ENCODE measurements around the gene ENTPD6. TPM values are rescaled to one million over a fixed set of nuclear protein-coding genes. Genes with fewer than 3 reads are reported as not detected.
A peak's percentile ranks its signal among the peaks of the same experiment; 100 is the strongest.

Gene ENTPD6
- total RNA-seq, result 10 to 100 TPM; 63.6 to 66.6 TPM

DNA sequence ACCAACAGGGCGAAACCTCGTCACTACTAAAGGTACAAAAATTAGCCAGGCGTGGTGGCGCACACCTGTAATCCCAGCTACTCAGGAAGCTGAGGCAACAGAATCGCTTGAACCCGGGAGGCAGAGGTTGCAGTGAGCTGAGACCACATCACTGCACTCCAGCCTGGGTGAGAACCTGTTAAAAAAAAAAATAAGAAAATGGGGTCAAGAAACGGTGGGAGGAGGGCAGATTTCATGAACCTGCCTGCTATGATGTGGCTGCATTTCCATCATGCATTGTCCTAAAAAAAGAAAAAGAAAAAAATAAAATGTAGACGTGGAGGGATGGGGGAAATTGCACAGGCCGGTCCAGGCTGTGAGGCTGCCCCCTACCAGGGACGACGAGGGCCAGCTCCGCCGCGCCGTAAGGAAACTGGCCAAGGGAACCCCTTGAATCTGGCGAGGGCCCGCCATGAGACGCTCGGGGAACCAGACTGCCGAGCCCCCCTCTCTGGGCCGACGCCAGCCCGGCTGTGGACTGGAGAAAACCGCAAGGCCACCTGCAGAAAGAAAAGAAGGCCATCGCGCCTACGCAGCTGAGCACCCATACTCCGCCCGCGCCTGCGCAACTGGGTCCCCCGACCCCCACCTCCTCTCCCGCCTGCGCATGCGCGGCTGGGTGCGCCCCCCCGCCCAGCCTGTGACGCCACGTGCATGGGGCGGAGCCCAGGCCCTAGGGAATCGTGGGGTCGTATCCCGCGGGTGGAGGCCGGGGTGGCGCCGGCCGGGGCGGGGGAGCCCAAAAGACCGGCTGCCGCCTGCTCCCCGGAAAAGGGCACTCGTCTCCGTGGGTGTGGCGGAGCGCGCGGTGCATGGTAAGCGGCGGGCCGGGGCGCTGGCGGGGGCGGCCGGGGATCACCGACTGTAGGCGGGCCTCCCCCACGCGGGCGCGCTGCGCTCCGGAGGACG, at the start of gene ENTPD6:
Gene ENTPD6, plus strand, starts transcription at position 699 of the 948 bp plus-strand sequence. CDS start 10,825 bp downstream, outside the sequence.
- DNase-seq, result peak; percentile 88
- Mint-ChIP-seq H3K36me3 (ENCODE audit: low read depth) (peaks cover 2% of the 10 kb centered on the region), H3K27ac (peak within 1 kb of the TSS; percentile 72), H3K9me3 (no peaks in the 10 kb centered on the region), H3K27me3 (ENCODE audit: low read depth) (no peaks in the 10 kb centered on the region), H3K4me1 (ENCODE audit: low read depth) (peaks cover 41% of the 10 kb centered on the region), H3K4me3 (peak within 1 kb of the TSS; percentile 88)
- intact Hi-C loops (cut with micrococcal nuclease), result loop anchor here (1.0 to 5.0 kb wide), 7 partner anchors 43 to 557 kb away; partner anchors contain the start of gene NANP
- CTCF ChIA-PET, result interaction anchor here (1.7 kb wide), 2 partner anchors 16 to 201 kb away, joined by 6 to 7 read pairs; no protein-coding TSS in a partner anchor

DNA sequence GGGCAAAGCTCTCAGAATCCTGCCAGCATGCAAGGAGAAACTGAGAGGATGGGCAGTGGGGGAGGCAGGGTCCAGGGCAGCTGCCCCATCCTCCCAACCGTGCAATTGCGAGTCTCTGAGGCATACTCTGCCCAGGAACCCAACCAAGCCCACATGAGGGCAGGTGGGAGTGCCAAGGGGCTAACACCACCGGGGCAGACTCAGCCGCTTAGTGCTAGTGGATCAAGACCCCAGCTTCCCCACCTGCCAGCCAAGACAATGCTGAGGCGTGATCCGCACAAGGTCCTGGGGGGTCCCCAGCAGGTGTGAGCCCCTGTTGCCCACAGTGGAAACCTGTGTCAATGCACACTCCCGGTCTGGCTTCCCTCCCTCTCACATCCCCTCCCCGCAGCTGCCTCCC, 48.5 kb upstream of the ENTPD6 start:
- CTCF ChIA-PET, result no interaction called here
- H3K36me3 Mint-ChIP-seq (ENCODE audit: low read depth), result no peaks in the 10 kb centered on the region
- peaks cover 4% of the 10 kb centered on the region for H3K27me3 Mint-ChIP-seq (ENCODE audit: low read depth)
- intact Hi-C loops (cut with micrococcal nuclease), result loop anchor here (5.0 kb wide), 2 partner anchors 50 to 55 kb away; partner anchors contain the start of gene ENTPD6
- no peak overlapping the region for H3K4me3 Mint-ChIP-seq
- H3K27ac Mint-ChIP-seq, result no peak overlapping the region
- no peaks in the 10 kb centered on the region for H3K9me3 Mint-ChIP-seq
- DNase-seq, result no peak
- peaks cover 6% of the 10 kb centered on the region for H3K4me1 Mint-ChIP-seq (ENCODE audit: low read depth)

DNA sequence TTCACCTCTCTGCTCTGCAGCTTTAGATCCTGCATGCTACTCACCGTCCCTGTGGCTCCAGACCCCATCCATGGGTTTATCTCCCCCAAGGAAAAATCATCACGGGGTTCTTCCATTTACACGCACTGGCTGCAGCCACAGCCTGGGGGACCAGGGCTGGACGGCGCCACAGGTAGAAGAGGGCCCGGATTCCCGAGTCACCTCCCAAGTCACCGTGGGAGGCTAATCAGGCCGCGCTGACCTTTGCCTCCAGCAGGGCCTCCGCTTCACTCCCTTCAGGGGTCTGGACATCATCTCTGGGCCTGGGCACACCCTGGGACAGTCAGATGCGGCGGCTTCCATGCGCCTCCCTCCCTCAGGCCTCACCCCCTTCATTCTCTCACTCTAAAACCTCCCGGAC, 47.8 kb upstream of the ENTPD6 start:
- peaks cover 6% of the 10 kb centered on the region for H3K4me1 Mint-ChIP-seq (ENCODE audit: low read depth)
- no peak for DNase-seq
- no peak overlapping the region for H3K27ac Mint-ChIP-seq
- intact Hi-C loops (cut with micrococcal nuclease), result loop anchor here (5.0 kb wide), 2 partner anchors 50 to 55 kb away; partner anchors contain the start of gene ENTPD6
- no peaks in the 10 kb centered on the region for H3K36me3 Mint-ChIP-seq (ENCODE audit: low read depth)
- H3K27me3 Mint-ChIP-seq (ENCODE audit: low read depth), result peaks cover 4% of the 10 kb centered on the region
- no peaks in the 10 kb centered on the region for H3K9me3 Mint-ChIP-seq
- CTCF ChIA-PET, result interaction anchor here (1.9 kb wide), 2 partner anchors 18 to 31 kb away, joined by 4 read pairs; no protein-coding TSS in a partner anchor
- no peak overlapping the region for H3K4me3 Mint-ChIP-seq

DNA sequence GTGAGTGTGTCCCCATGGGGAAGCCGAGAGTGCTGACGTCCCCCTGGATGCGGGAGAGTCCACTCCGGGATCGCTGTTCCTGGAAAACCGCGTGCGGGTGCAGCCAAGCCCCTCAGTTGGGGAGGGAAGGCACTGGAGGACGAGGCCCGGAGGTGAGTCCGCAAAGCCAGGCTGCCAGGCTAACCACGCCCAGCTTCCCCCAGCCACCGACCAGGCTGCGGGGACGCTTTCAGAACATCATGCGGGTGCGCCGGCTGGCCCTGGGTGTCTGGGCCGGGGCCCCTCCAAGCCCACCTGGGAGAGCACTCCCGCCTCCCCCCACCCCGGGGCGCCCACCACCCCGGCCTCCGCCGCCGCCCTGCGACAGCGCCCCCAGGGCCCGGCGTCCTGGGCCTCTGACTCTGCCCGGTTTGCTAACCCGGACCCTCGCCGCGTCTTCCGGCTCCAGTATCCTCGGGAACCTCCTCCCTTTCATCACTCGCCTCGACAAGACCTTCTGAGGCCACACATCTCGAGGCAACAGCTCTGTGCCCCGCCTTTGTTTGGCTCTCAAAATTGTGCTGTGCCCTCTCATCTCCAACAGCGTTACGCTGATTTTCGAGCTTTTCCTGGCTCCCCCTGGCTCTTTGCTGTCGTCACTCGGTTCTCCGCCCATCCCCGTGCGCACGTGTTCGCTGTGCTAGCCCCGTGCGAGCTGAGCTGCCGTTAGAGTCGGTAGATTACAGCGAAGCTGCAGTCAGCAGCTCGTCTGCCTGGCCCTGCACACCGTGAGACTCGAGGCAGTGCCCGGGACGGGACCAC, 47.1 kb upstream of the ENTPD6 start:
- intact Hi-C loops (cut with micrococcal nuclease), result loop anchor here (5.0 kb wide), 2 partner anchors 49 to 56 kb away; partner anchors contain the start of gene ENTPD6
- Mint-ChIP-seq H3K27ac (no peak overlapping the region), H3K4me1 (ENCODE audit: low read depth) (peaks cover 6% of the 10 kb centered on the region)

DNA sequence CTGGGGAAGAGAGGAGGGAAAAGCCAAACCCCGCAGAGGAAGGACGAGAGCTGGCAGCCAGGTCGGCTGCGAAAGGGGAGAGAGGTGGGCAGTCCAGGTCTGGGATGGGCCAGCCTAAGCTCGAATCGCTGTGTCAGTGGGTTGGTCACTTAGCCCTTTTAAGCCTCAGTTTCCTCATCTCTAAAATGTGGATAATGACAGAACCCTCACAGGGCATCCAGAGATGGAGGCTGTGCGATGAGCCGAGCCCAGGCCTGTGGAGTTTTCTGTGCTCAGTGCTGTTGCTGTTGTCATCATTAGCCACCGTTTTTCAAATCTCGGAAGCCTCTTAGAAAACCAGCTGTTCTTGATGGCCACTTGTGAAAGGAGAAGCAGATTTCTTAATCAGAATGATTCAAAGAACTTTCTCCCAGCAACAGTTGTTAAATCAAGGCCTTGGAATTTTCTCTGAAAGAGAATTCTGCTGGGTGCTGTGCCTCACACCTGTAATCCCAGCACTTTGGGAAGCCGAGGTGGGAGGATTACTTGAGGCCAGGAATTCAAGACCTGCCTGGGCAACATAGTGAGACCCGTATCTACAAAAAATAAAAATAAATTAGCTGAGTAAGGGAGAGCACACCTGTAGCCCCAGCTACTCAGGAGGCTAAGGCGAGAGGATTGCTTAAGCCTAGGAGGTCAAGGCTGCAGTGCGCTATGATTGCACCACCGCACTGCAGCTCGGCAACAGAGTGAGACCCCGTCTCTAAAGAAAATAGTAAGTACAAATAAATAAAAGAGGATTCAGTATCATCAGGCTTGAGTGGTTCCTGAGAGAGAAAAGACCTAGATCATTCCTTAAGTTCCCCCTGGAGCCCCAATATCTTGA, 46.3 kb upstream of the ENTPD6 start:
- Mint-ChIP-seq H3K27ac (no peak overlapping the region), H3K9me3 (no peaks in the 10 kb centered on the region), H3K4me3 (peak overlapping the region; percentile 76), H3K27me3 (ENCODE audit: low read depth) (peaks cover 4% of the 10 kb centered on the region), H3K36me3 (ENCODE audit: low read depth) (no peaks in the 10 kb centered on the region), H3K4me1 (ENCODE audit: low read depth) (peaks cover 6% of the 10 kb centered on the region)
- DNase-seq, result no peak
- CTCF ChIA-PET, result interaction anchor here (0.9 to 1.9 kb wide), 4 partner anchors 12 to 68 kb away, joined by 3 to 4 read pairs (median 4); no protein-coding TSS in a partner anchor
- intact Hi-C loops (cut with micrococcal nuclease), result loop anchor here (5.0 kb wide), 2 partner anchors 48 to 57 kb away; partner anchors contain the start of gene ENTPD6

More for the DNA sequence above, 47.1 kb upstream of the ENTPD6 start:
- Mint-ChIP-seq H3K4me3 (peak overlapping the region; percentile 76), H3K36me3 (ENCODE audit: low read depth) (no peaks in the 10 kb centered on the region), H3K9me3 (no peaks in the 10 kb centered on the region), H3K27me3 (ENCODE audit: low read depth) (peaks cover 4% of the 10 kb centered on the region)
- CTCF ChIA-PET, result interaction anchor here (0.9 to 1.9 kb wide), 4 partner anchors 11 to 68 kb away, joined by 3 to 4 read pairs (median 4); no protein-coding TSS in a partner anchor
- DNase-seq, result peak; percentile 80

DNA sequence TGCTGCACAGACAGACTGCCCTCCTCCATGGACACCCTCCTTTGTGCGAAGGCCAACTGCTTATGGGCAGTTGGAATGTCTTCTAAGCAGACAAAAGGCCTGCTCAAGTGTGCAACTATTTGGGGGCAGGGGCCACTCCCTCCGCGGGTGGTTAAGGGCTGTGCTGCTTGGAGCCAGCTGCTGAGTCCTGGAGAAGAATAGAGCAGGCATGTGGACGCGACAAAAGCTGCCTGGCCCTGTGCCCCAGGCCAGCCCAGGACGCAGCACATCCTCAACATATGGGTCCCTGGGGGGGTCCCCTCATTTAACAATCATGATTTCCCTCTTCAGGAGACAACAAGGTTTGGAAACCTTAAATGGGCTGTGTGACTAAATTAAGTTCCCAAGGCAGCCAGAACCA, 45.5 kb upstream of the ENTPD6 start:
- Mint-ChIP-seq H3K27me3 (ENCODE audit: low read depth) (peaks cover 4% of the 10 kb centered on the region), H3K9me3 (no peaks in the 10 kb centered on the region), H3K4me3 (no peak overlapping the region), H3K36me3 (ENCODE audit: low read depth) (no peaks in the 10 kb centered on the region), H3K4me1 (ENCODE audit: low read depth) (peaks cover 6% of the 10 kb centered on the region), H3K27ac (no peak overlapping the region)
- CTCF ChIA-PET, result no interaction called here
- intact Hi-C loops (cut with micrococcal nuclease), result no loop called here
- no peak for DNase-seq

DNA sequence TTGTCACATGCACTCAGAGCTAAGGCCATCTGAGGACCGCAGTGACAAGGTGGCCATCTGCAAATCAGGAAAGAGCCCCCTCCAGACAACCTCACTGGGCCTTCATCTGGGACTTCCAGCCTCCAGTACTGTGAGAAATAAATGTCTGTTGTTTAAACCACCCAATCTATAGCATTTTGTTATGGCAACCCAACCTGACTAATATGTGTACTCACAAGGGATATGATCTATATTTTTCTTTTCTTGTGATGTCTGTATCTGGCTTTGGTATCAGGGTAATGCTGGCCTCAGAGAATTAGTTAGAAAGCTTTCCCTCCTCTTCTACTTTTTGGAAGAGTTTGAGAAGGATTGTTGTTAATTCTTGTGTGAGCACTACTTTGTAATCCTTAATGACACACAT, 37.5 kb upstream of the ENTPD6 start:
- no peaks in the 10 kb centered on the region for H3K36me3 Mint-ChIP-seq (ENCODE audit: low read depth)
- no peak for DNase-seq
- no peak overlapping the region for H3K27ac Mint-ChIP-seq
- peaks cover 3% of the 10 kb centered on the region for H3K27me3 Mint-ChIP-seq (ENCODE audit: low read depth)
- CTCF ChIA-PET, result no interaction called here
- H3K9me3 Mint-ChIP-seq, result no peaks in the 10 kb centered on the region
- H3K4me1 Mint-ChIP-seq (ENCODE audit: low read depth), result peaks cover 16% of the 10 kb centered on the region
- H3K4me3 Mint-ChIP-seq, result no peak overlapping the region
- intact Hi-C loops (cut with micrococcal nuclease), result no loop called here

DNA sequence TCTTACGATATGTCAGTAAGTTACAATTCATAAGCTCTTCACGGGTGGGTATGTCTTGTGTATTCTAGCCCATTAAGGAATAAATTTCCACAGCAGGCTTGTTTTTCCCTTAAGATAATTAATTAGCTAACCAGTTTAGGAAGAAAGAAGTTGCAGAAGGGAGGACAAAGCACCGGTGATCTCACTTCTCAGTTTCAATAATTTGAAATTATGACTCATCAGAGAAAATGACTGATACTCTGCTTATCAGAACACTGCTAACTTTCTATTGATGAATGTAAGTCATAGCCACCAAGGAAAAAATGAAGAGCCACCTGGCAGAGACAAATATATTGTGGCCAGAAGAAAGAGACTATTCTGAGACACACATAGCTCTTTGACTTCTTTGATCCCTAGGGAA, 35.0 kb upstream of the ENTPD6 start:
- CTCF ChIA-PET, result interaction anchor here (0.6 to 1.1 kb wide), 2 partner anchors 86 to 165 kb away, joined by 3 read pairs; no protein-coding TSS in a partner anchor
- intact Hi-C loops (cut with micrococcal nuclease), result loop anchor here (1.0 to 5.0 kb wide), 3 partner anchors 33 to 77 kb away; no protein-coding TSS in a partner anchor
- Mint-ChIP-seq H3K27ac (no peak overlapping the region), H3K9me3 (no peaks in the 10 kb centered on the region), H3K27me3 (ENCODE audit: low read depth) (peaks cover 5% of the 10 kb centered on the region), H3K4me1 (ENCODE audit: low read depth) (peaks cover 16% of the 10 kb centered on the region), H3K4me3 (no peak overlapping the region), H3K36me3 (ENCODE audit: low read depth) (no peaks in the 10 kb centered on the region)
- DNase-seq, result no peak

DNA sequence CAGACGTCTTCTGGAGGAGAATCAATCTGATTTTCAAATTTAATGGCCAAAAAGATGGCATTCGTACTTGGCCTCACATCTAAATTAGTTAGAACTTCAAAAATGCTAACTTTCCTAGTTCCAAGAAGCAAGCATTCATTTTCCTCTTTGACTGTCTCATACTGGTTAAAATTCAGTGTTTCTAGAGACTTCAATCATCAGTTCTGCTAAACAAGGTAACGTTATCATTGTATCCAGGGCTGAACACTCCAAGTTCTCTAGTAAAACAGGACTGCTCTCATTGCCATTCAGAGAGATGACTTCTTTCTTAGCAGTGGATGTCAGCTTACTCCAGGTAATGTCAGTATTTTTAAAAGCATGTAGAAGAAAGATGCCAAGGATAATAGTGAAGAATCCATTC, 34.6 kb upstream of the ENTPD6 start:
- no peak for DNase-seq

DNA sequence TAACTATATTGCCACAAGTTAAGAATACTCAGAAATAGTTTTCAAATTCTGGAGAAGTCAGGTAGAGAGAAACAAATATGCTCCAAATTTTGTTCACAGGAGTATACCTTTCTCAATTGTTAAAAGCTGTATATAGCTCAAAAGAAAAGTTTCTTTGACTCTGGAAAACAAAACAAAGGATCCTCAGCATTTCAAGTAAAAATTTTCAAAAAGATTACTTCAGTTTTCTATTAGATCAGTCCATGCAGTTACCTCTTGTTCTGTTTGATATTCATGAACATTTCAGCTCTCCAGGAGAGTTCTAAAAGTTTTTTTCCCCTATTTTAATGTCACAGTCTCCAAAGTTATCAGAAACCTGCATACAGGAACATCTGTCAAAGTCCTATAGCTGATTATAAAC, 30.4 kb upstream of the ENTPD6 start:
- CTCF ChIA-PET, result interaction anchor here (2.1 kb wide), 1 partner anchor 14 kb away, joined by 8 read pairs; no protein-coding TSS in a partner anchor
- peaks cover 5% of the 10 kb centered on the region for H3K27me3 Mint-ChIP-seq (ENCODE audit: low read depth)
- H3K27ac Mint-ChIP-seq, result no peak overlapping the region
- H3K9me3 Mint-ChIP-seq, result no peaks in the 10 kb centered on the region
- H3K4me3 Mint-ChIP-seq, result no peak overlapping the region
- intact Hi-C loops (cut with micrococcal nuclease), result no loop called here
- no peaks in the 10 kb centered on the region for H3K36me3 Mint-ChIP-seq (ENCODE audit: low read depth)
- no peak for DNase-seq
- H3K4me1 Mint-ChIP-seq (ENCODE audit: low read depth), result peaks cover 15% of the 10 kb centered on the region

More for the DNA sequence above, 34.6 kb upstream of the ENTPD6 start:
- Mint-ChIP-seq H3K36me3 (ENCODE audit: low read depth) (no peaks in the 10 kb centered on the region), H3K9me3 (no peaks in the 10 kb centered on the region), H3K4me3 (no peak overlapping the region), H3K27me3 (ENCODE audit: low read depth) (peaks cover 5% of the 10 kb centered on the region), H3K4me1 (ENCODE audit: low read depth) (peaks cover 16% of the 10 kb centered on the region), H3K27ac (no peak overlapping the region)
- intact Hi-C loops (cut with micrococcal nuclease), result loop anchor here (1.0 to 5.0 kb wide), 3 partner anchors 34 to 76 kb away; no protein-coding TSS in a partner anchor
- CTCF ChIA-PET, result interaction anchor here (0.6 to 1.1 kb wide), 2 partner anchors 87 to 165 kb away, joined by 3 read pairs; no protein-coding TSS in a partner anchor

Measured in activated naive CD4-positive, alpha-beta T cell treated with anti-CD3 and anti-CD28 coated beads for 36 hours (primary cell).